GM19452 (cell line): Measurements from ENCODE around the gene SYT11.
"Not testable (repeated sequence)": the region's sequence is repeated elsewhere in the genome, so short reads cannot be mapped to it uniquely, and the experiment has no call there.

Source experiments
- ATAC-seq: cut with Tn5 transposase; IDR thresholded peaks from one replicate; pipeline ENCODE4 v1.9.1; 2021; ENCODE audit not compliant: unreplicated experiment

The SYT11 gene

DNA sequence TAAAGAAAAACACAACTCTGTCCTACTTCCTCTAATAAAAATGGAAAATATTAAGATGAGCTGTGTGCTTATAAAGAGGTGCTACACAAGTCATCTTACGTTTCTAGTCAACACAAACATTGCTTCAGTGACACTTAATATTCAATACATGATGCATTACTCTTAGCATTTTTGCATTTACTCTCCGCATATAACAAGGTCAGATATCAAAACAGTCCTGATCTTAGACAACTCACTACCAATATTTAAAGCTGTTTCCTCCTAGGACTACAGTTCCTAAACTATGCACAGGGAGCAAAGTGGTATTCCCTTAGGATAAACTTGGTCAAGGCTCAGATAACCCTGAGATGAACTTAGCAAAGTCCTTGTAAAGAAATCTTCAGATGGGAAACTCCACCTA lies 39.5 kb downstream of the SYT11 start:
- no peak for ATAC-seq

- no peak for ATAC-seq
These were observed 40.3 kb downstream of the SYT11 start for GRCh38 chr1:155899683-155900082.

GRCh38 chr1:155900161-155900560 lies 40.8 kb downstream of the SYT11 start:
- no peak for ATAC-seq

DNA sequence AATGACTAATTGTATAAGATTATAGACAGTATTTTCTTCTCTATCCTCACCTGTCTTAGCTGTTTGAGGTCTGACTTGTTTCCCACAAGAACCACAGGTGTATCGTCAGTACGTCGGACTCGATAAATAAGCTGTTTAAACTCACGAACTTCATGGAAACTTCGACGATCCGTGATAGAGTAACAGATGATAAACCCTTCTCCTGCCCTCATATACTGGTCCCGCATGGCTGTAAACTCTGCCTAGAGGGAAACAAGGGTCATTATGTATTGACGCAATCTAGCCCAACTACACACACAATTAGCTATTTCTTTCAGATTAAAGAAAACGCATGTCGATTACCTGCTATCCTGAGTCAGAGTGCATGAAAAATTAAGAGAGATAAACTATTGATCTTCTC lies 44.9 kb downstream of the SYT11 start:
- ATAC-seq = no peak

- ATAC-seq = no peak
These were observed 50.5 kb downstream of the SYT11 start for GRCh38 chr1:155909894-155910293.

DNA sequence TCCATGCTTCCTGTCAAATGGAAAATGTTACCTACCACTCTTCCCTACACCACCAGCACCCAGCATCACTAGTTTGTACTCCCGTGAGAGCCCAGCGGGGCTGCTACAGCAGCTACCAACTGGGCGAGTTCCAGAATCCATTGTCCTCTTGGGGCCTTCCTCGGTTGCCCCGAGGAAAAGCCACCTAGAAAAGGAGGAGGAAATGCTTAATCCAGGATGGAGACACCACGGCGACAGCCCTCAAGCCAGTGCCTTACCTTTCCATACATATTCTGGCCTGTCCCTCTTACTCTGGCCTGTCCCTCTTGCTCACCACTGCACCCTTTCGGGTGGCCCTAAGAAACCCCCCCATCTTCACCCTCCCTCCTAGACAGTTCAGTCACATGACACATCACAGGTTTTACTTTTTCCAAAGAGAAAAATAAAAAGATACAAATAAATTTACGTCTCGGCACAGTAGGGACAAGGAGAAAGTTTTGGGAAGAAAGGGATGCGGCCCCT lies 51.3 kb downstream of the SYT11 start:
- ATAC-seq = no peak

DNA sequence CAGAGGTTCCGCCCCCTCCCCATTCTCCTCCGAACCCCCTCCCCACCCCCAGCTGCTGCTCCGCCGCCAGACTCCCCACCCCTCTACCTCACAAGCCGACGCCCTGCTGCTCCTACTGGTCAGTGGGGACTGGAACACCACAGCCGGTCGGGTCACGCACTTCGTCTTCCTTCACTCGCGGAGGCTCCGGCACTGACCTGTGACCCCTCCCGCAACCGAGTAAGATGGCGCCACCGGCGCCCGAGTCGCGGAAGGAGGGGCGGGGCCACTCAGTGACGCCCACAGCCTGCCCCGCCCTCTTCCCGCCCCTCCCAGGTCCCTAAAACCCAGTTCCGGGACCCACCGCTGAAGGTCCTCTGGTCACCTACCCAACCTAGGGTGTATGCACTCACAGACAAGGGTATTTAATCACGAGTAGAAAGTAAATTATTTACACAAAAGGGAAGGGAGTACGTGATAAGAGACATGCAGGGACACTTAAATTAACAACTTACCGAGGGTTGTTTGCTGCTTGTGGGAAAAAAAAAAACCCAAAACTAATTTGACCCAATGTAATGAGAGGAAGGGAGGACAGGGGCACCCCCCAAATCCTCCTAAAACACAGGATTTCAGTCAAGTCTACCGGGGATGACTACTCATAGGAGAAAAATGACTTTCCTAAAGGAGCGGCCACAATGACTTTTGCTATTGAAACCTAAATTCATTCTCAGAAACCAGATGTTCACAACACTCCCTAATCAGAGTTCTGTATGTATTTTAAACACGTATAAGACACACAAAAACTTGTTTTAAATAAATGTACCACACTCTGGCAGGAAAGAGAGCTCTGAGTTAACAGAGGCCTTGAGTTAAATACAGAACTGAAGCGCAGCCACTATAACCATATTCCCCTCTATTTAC lies 52.0 kb downstream of the SYT11 start, which contains the start of gene RIT1:
TSS of gene RIT1 (minus strand) at position 194 of the 900 bp plus-strand sequence. CDS start 588 bp downstream, outside the sequence.
- peak; percentile 86 for ATAC-seq

GRCh38 chr1:155912056-155912536 lies 52.7 kb downstream of the SYT11 start:
- no peak for ATAC-seq

GRCh38 chr1:155913969-155914757 lies 54.8 kb downstream of the SYT11 start:
- ATAC-seq = no peak

- no peak for ATAC-seq
These were observed 59.3 kb downstream of the SYT11 start for GRCh38 chr1:155918660-155919059.

DNA sequence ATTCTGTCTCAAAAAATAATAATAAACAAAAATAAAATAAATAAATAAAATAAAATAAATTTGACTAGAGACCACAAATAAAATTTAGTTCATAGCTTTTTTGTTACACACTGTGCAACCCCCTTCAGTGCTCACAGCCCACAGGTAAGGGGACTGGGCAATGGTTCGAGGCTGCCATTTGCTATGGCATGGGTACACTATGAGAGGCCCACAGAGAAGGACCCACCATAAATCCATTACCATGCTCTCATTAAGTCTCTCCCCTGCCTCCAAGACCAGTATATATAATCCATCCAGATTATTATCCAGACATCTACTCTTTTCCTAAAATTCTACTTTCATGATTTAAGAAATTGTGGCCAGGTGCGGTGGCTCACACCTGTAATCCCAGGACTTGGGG lies 60.4 kb downstream of the SYT11 start:
- ATAC-seq = no peak

DNA sequence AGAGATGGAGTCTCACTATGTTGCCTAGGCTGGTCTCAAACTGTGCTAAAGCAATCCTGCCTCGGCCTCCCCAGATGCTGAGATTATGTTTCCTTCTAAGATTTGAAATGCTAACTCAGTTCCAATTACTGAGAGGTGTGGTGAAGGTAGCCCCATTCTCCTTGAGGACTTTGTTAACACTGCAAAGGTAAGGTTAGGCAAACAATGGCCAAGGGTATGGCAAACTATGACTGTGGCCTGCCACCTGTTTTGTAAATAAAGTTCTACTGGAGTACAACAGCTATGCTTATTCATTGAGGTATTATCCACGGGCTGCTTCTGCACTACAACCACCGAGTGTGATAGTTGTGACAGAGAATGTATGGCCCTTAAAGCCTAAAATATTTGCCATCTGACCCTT lies 61.4 kb downstream of the SYT11 start:
- no peak for ATAC-seq

DNA sequence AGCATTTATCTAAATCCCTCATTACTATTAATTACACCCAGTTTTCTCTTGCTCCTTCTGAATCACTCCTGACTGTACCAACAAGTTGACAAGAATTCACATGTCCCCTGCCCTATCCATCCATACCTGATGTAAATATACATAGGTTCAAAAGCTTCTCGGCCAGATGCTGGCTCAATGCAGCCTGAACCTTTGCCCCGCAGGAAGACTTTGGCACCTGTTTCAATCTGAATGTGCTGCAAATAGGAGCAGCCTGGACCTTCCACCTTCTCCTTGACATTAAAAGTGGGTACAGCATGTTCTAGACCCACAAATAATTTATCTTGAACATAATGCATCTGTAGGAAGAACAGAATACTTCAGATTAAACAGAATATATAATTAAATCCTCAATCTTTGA lies 66.1 kb downstream of the SYT11 start:
- no peak for ATAC-seq

GRCh38 chr1:155929057-155929456 lies 69.7 kb downstream of the SYT11 start:
- ATAC-seq = no peak

- not testable (repeated sequence) for ATAC-seq
These were observed 71.4 kb downstream of the SYT11 start for GRCh38 chr1:155930725-155931124.

- ATAC-seq = no peak
These were observed 72.1 kb downstream of the SYT11 start for GRCh38 chr1:155931332-155932038.

DNA sequence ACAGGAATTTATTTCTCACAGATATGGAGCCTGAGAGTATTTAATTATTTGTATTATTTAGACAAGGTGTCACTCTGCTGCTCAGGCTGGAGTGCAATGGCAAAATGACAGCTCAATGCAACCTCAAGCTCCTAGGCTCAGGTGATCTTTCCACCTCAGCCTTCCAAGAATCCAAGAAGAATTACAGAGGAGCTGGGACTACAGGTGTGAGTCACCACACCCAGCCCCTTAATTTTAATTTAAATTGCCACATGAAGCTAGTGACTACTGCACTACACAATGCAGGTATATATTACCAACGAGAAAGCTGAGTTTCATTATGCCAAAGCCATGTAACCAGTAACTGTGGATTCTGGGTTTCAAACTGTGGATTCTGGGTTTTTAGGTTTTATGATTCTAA lies 72.7 kb downstream of the SYT11 start:
- no peak for ATAC-seq

- ATAC-seq = no peak
These were observed 73.1 kb downstream of the SYT11 start for GRCh38 chr1:155932487-155932886.

DNA sequence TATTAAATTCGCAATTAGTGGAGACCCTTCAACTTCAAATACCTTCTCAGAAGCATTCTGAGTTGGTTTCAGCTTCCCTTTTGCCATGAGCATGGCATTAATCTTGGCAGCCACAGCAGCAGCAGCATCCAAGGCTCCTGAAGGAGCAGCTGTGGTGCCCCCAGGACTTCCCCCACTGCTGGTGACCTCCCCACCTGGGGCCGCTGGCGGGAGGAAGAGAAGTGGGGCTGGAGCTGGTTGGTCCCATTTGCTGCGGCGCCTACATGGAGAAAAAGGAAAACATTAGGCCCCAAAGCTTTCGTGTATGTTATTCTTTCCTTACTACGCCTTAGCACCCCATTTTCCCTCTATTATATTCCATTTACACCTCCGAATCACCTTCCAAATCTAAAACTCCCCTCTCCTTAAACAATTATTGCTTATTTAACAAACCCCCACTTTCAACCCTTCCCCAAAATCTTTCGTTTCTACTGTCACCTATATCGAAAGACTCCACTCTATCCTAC lies 74.3 kb downstream of the SYT11 start:
- no peak for ATAC-seq

DNA sequence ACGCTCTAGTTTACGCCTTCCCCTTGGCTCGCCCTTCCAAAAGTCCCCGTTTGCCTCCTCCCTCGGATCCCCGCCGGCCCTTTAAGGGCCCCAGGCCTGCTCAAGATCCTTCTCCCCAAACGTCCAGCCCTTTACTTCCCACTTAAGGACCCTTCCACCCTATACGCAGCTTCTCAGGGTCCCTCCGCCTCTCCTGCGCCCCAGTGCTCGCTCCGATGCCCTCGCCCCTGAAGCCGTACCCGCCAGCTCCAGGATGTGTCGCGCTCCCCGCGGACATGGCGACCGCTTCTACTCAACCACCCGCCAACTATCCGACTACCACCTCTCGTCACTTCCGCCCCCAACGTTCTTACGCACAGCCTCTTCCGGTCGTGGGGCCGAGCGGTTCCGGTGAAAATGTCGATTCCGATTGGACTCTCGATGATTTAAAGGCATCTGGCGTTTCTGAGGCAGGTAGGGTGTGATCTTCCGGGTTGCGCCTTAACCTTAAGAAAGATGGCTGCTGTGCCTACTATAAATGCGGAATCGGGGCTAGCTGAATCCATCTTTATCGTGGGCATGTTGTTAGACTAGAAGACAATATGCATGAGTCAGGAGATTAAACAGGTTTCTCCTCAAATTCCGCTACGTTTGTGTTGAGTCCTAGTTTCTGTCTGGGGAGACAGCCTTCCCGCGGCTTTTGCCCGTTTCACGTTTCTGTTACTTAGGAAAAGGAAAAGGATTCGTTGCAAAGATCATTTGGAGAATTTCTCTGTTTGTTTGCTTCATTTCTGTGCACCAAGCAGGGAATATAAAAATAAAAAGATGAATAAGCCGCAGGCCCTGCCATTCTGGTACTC lies 74.9 kb downstream of the SYT11 start, which contains the start of gene KHDC4:
TSS of gene KHDC4 (minus strand) at position 317 of the 839 bp plus-strand sequence. CDS start at position 277, 40 bp downstream.
- peak; percentile 95 for ATAC-seq
